Omental fat pad (tissue), 4 donors: Measurements from ENCODE around the gene BTBD2. TPM values are rescaled to one million over a fixed set of nuclear protein-coding genes. Genes with fewer than 3 reads are reported as not detected.

Source experiments
- ATAC-seq: fragments of 150-250 bp; one replicate; pipeline ENCODE4 v1.9.1; 2016; ENCODE audit warnings: mild to moderate bottlenecking, moderate library complexity; ENCODE audit not compliant: low FRiP score
- DNase-seq: peaks from one replicate; pipeline ENCODE4 v3.0.0-alpha.2; 2019; ENCODE audit warnings: low spot score
- total RNA-seq, 4 donors: library from RNA; depleted of rRNA; stranded (reverse); fragments of >200 nt; gene quantifications; one replicate each; pipeline ENCODE4 v1.1.0, GENCODE V29; 2016
- TF ChIP-seq, protein P1 (sequence below), 3 donors: fragments of 450-650 bp; IDR thresholded peaks; one replicate each; pipeline ENCODE4 v1.5.1; 2016 to 2017; ENCODE audit warnings: antibody characterized with exemption in 3 of 3, mild to moderate bottlenecking in 3 of 3, moderate library complexity in 2 of 3

The BTBD2 gene
- total RNA-seq, 4 donors from 2014 or later = 37.1 to 58.3 (median 52.8) TPM

DNA sequence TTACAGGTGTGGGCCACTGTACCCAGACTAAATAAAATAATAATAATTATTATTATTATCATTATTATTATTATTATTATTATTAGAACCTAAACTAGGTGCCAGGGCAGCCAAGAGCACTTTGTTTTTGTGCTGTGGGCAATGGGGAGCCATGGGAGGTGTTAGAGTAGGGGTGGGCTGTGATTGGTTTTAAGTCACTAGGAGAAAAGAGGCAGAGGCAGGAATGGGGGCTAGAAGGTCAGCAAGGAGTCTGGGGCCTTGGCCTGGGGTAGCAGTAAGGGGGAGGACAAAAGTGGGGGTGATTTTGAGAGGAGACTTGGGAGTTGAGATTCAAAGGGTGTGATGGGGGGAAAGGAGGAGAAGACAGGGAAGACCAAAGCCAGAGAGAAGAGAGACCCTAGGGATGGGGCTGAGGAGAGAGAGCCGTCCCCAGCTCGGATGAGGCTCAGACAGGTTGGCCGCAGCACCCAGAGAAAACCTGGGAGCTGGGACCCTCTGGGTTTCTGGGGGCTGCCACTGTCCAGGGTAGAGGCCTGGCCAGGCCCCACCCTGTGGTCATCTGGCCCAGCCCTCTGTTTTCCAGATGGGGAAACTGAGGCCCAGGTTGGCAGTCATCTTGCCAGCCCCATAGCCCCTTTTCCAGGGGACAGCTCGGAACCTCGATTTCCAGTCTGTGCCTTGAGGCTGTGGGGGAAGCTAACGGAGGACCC, 17.8 kb upstream of the BTBD2 start:
- DNase-seq = no peak
- TF ChIP-seq, protein P1, sequence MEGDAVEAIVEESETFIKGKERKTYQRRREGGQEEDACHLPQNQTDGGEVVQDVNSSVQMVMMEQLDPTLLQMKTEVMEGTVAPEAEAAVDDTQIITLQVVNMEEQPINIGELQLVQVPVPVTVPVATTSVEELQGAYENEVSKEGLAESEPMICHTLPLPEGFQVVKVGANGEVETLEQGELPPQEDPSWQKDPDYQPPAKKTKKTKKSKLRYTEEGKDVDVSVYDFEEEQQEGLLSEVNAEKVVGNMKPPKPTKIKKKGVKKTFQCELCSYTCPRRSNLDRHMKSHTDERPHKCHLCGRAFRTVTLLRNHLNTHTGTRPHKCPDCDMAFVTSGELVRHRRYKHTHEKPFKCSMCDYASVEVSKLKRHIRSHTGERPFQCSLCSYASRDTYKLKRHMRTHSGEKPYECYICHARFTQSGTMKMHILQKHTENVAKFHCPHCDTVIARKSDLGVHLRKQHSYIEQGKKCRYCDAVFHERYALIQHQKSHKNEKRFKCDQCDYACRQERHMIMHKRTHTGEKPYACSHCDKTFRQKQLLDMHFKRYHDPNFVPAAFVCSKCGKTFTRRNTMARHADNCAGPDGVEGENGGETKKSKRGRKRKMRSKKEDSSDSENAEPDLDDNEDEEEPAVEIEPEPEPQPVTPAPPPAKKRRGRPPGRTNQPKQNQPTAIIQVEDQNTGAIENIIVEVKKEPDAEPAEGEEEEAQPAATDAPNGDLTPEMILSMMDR (IDR thresholded peaks at IDR 0.05) = no peak
- no peak for ATAC-seq

GRCh38 chr19:2032296-2032941, 16.9 kb upstream of the BTBD2 start:
- TF ChIP-seq, protein P1 (IDR thresholded peaks at IDR 0.05) = no peak
- ATAC-seq = peak; percentile 86
- DNase-seq = peak; percentile 66

DNA sequence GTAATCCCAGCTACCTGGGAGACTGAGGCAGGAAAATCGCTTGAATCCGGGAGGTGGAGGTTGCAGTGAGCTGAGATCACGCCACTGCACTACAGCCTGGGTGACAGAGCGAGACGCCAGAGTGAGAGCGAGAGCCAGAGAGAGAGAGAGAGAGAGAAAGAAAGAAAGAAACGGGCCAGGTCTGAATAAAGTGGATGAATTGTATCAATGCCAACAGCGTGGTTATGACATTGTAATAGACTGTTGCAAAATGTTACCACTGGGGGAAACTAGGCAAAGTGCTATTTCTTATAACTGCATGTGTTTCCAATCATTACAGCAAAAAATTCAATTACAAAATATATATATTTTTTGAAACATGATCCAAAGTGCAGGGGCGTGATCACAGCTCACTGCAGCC, 11.8 kb upstream of the BTBD2 start:
- DNase-seq (no peak), ATAC-seq (peak; percentile 45)
- TF ChIP-seq, protein P1 (IDR thresholded peaks at IDR 0.05) = no peak

DNA sequence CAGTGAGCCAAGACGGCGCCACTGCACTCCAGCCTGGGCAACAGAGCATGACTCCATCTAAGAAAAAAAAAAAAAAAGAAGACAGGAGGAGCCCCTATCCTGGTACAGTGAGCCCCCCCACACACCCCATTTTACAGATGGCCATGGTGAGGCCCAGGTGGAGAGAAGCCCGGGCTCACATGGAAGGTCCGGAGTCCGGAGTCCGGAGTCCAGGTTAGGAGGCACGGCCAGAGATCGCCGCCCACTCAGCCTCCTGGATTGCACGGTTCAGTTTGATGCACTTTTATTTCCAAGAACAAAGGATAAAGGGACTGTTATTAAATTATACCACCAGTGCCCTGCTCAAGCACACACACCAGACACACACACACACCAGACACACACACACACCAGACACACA, 11.3 kb upstream of the BTBD2 start:
- TF ChIP-seq, protein P1 (IDR thresholded peaks at IDR 0.05) = no peak
- DNase-seq (no peak), ATAC-seq (no peak)

DNA sequence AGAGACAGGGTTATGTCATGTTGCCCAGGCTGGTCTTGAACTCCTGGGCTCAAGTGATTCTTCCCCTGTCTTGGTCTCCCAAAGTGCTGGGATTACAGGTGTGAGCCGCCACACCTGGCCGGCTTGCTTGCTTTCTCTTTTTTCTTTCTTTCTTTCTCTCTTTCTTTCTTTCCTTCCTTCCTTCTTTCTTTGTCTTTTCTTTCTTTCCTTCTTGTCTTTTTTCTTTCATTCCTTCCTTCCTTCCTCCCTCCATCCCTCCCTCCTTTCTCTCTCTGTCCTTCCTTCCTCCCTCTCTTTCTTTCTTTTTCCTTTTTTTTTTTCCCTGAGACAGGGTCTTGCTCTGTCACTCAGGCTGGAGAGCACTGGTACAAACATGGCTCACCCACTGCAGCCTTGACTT, 6.8 kb upstream of the BTBD2 start:
- DNase-seq (no peak), ATAC-seq (no peak)
- TF ChIP-seq, protein P1 (IDR thresholded peaks at IDR 0.05) = no peak

DNA sequence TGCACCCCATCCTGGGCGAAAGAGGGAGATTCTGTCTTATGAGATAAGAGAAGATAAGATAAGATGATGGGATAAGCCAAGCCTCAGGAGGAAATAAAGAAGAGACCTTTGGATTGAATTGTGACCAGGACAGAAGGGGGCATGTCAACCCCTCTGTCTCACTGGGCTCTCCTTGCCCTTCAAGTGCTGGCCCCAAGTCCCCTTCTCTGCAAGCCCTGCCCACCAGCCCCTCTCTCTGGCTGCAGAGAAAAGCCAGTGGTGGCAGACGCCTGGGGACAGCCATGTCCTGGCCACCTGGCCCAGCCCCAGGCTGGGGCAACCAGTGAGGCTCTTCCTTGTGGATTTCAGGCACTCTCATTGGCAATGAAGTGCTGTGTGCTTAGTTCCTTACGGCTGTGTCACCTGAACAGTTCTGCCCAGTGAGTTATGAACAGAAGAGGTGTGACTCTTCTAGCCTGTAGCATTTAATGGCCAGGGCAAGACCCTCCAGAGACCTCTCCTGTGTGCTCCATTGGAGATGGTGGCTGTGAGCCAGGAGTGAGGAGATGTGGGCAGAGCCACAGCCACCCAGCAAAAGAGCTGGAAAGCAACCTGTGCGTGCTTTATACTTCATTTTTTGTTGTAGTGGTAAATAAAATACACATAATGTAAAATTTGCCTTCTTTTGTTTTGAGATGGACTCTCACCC, 6.1 kb upstream of the BTBD2 start:
- no peak for ATAC-seq
- TF ChIP-seq, protein P1 (IDR thresholded peaks at IDR 0.05) = no peak

More for the DNA sequence above, 6.1 kb upstream of the BTBD2 start:
- DNase-seq = no peak
